Peyer's patch (tissue), 4 donors: Measurements from ENCODE around the gene ZNF408.

Experiments
- CTCF ChIP-seq, 6 experiments: fragments of 450-650 bp in 4 of 6; fragments of 200-600 bp in 2 of 6; sonication (generic) in 1 of 6; IDR thresholded peaks; one replicate each; pipeline ENCODE4 v1.5.1; 2017 to 2019; ENCODE audit warnings: antibody characterized with exemption in 6 of 6, mild to moderate bottlenecking in 3 of 6, moderate library complexity in 1 of 6
- POLR2A ChIP-seq, 2 donors: fragments of 450-650 bp; IDR thresholded peaks; one replicate each; pipeline ENCODE4 v1.5.1; 2017; ENCODE audit warnings: antibody characterized with exemption in 2 of 2, mild to moderate bottlenecking in 2 of 2, moderate library complexity in 2 of 2

- TF ChIP-seq CTCF (IDR thresholded peaks at IDR 0.05) (no peak), POLR2A (IDR thresholded peaks at IDR 0.05) (no peak)
Measured at GRCh38 chr11:46682773-46683752, 17.8 kb upstream of the ZNF408 start.
